ENCODE results near the gene ZNF76. TPM values are rescaled to one million over a fixed set of nuclear protein-coding genes. Genes with fewer than 3 reads are reported as not detected.
"Not testable (repeated sequence)": the region's sequence is repeated elsewhere in the genome, so short reads cannot be mapped to it uniquely, and the experiment has no call there.

ZNF76 gene
- total RNA-seq, 1 donor from 2014 or later = 53.4 TPM

DNA sequence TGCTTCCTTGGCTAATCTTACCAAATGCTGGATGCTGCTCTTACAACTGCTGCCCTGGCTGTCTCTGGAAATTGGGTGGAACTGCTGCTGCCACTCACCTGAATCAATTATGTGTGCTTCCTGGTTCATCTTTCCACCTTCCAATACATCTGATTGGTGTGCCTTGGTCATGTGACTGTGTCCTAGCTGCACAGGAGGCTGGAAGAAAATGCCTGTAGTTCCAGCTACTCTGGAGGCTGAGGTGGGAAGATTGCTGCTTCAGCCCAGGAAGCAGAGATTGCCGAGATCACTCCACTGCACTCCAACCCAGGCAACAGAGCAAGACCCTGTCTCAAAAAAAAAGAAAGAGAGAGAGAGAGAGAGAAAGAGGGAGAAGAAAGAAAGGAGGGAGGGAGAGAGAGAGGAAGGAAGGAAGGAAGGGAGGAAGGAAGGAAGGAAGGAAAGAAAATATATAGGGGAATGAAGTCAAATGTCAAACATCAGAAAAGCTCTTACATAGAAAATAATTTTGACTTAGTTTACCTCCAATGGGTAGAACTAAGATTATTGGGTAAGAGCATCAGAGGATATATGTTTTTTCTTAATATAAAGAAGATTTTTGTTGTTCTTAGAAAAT is 68.7 kb downstream of the ZNF76 start:
- DNase-seq (ENCODE audit: low spot score) = no peak

DNA sequence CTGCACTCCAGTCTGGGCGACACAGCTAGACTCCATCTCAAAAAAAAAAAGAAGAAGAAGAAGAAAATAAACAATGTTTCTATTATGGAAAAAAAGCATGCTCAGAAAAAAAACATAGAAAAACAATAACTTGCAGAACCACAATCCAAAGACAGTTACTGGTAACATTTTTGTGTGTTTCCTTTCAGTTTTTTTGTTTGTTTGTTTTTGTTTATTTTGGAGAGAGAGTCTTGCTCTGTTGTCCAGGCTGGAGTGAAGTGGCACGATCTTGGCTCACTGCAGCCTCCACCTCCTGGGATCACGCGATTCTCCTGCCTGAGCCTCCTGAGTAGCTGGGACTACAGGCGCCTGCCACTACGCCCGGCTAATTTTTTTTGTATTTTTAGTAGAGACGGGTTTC is 69.4 kb downstream of the ZNF76 start:
- not testable (repeated sequence) for DNase-seq (ENCODE audit: low spot score)

DNA sequence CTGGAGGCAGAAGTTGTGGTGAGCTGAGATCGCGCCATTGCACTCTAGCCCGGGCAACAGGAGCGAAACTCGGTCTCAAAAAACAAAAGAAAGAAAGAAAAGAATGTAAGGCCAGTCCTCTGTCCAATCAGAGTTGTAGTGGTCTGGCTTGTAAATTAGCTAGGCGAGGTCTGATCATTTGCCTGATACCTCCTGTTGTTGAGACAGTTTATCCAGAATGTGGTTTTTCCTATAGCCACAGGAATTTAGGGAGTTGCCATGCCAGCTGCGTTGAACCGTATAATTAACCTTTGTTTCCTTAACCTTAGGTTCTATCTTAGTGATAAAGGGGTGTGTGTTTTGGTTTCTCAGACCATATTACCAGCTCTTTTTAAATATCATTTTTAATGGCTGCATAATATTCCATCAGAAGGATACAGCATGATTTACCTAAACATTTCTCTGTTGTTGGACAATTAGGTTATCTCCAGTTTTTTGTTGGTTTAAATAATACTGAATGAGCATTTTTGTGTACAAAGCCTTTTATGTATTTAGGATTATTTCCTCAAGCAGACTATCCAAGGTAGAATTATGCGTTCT is 71.1 kb downstream of the ZNF76 start:
- DNase-seq (ENCODE audit: low spot score) = no peak

DNA sequence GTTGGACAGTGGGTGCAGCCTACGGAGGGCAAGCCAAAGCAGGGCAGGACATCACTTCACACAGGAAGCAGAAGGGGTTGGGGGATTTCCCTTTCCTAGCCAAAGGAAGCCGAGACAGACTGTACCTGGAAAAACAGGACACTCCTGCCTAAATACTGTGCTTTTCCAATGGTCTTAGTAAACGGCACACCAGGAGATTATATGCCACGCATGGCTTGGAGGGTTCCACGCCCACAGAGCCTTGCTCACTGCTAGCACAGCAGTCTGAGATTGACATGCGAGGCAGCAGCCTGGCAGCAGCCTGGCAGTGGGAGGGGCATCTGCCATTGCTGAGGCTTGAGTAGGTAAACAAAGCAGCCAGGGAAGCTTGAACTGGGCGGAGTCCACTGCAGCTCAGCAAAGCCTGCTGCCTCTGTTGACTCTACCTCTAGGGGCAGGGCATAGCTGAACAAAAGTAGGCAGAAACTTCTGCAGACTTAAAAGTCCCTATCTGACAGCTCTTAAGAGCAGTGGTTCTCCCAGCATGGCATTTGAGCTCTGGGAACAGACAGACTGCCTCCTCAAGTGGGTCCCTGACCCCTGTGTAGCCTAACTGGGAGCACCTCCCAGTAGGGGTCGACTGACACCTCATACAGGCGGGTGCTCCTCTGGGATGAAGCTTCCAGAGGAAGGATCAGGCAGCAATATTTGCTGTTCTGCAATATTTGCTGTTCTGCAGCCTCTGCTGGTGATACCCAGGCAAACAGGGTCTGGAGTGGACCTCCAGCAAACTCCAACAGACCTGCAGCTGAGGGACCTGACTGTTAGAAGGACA is 72.7 kb downstream of the ZNF76 start:
- DNase-seq (ENCODE audit: low spot score) = peak; percentile 55

DNA sequence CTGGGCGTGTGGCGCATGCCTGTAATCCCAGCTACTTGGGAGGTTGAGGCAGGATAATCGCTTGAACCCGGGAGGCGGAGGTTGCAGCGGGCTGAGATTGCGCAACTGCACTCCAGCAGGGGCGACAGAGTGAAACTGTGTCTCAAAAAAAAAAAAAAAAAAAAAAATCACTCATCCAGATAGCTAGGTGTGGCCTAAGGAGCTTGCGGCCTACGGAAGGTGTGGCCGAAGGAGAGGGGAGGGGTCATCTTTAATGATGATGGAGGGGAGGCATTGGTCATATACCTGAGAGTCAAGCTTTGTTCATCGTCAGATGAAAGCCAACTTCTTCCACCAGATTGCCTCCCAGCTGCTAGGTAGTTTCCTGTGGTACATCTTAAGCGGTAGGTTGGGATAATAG is 82.0 kb downstream of the ZNF76 start:
- DNase-seq (ENCODE audit: low spot score) = no peak

DNA sequence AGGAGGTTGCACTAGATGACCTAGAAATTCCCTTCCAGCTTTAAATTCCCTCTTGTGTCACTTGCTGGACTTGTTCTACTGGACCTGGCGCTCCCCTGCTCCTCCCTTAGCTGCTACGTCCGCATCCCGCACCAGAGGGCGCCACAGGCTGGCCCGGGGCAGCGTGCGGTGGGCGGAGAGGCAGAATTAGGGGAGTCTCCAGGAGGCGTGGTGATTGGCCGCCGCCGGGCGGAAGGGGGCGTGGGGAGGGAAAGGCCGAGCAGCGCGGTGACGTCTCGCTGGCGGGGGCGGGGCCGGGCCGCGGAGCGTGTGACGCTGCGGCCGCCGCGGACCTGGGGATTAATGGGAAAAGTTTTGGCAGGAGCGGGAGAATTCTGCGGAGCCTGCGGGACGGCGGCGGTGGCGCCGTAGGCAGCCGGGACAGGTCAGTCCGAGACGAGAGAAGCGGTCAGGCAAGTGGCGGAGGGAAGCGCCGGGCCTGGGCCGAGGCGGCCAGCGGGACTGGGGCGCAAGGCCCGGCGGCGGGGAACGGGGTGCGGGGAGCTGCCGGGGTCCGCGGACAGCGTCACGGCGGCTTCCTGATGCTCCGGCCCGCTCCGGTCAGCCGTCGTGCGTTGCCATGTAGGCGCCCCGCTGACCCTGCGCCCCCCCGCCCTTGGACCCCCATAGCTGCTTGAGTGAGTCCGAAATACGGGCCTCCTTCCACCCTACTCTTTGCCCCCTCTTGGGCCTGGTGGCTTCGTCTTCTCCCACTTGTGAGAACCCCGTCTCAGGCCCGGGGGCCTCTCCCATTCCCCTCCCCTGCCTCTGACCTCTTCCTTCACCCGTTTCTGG is 82.9 kb downstream of the ZNF76 start, which contains the start of gene PPARD:
Gene PPARD (plus strand): TSS at position 301 of the 834 bp plus-strand sequence. CDS start 68,530 bp downstream, outside the sequence.
- peak; percentile 99 for DNase-seq (ENCODE audit: low spot score)

DNA sequence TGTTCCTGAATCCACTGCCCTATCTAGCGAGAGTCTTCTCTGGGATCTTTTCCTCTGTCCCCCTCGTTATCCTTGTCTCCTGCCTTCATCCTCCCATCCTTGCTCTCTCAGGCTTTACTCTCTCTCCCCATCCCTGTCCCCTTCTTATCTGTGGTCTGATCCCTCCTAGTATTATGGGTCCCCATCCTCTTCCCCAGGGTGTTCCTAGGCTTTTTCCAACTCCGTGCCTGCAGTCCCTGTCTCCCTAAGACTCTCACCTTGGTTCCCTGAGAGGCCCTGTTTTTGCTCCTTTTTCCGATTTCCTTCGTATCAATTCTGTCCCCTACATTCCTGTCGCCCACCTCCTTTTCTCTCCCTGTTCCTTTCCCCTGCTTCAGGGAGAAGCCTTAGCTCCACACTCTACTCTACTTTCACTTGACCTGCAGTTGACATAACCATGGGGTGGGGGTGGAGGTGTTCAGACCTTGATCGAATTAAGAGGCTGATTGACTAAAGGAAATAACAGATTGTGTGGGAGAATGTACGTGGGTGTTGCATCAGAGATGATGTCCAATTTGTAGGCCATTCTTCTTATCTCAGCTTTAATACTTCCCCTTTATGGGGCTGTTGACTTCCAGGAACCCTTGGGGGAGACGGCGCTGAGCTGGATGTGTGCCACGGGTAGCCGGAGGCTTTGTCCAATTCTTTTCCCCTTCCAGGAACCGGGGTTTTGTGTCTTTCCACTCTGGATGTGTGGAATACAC is 83.7 kb downstream of the ZNF76 start:
- DNase-seq (ENCODE audit: low spot score) = no peak

DNA sequence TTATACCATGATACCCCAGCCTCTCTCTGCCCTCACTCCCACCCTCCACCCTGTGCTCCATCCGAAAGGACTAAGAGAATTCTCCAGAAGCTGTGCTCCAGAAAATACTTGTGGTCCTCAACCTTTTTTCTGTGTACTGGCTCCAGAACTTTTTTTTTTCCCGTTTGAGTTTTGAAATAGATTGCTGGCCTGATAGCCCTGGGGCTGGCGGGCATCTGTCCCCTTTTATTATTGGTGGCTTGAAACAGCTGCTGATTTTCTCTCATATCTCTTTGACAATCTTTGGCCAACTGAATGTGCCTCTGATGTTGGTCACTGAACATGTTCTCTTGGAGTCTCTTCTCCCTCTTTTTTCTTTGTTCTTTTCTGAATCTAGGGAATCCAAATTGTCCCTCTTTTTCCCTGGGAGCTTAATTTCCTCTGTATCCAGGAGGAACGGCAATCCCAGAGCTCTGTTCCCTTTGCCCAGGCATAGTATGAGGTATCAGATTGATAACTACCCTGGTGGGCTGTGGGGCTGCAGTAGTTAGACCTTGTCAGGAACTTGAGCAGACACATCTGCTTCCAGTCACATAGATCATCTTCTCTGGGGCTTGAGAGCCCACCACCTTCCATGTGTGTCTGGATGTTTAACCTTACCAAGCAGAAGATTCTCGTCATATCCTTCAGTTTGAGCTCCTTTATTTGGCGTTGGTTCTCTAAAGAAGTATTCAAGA is 84.5 kb downstream of the ZNF76 start:
- DNase-seq (ENCODE audit: low spot score) = no peak

Other genes starting within 250 kb of the ZNF76 start
- not detected for gene TCP11, start 118.4 kb upstream of the ZNF76 start, total RNA-seq
- gene SCUBE3, start 45.8 kb upstream of the ZNF76 start, total RNA-seq = 10.0 TPM
- gene DEF6, start 38.1 kb downstream of the ZNF76 start, total RNA-seq = 28.0 TPM
- gene PPARD, start 82.8 kb downstream of the ZNF76 start, total RNA-seq = 31.2 TPM
- 5.5 TPM for gene FANCE, start 192.6 kb downstream of the ZNF76 start, total RNA-seq
- gene RPL10A, start 208.7 kb downstream of the ZNF76 start, total RNA-seq = 2,073 TPM
- 60.3 TPM for gene TEAD3, start 237.3 kb downstream of the ZNF76 start, total RNA-seq

Measured in ureter (tissue), 1 donor.